NCI-H128 (cell line): Measurements from ENCODE around the gene UBA1.

ENCODE experiments used
- DNase-seq: peaks from one replicate; lab custom pipeline; 2025; ENCODE audit not compliant: unreplicated experiment; lab: John Stamatoyannopoulos, UW

UBA1 gene

DNA sequence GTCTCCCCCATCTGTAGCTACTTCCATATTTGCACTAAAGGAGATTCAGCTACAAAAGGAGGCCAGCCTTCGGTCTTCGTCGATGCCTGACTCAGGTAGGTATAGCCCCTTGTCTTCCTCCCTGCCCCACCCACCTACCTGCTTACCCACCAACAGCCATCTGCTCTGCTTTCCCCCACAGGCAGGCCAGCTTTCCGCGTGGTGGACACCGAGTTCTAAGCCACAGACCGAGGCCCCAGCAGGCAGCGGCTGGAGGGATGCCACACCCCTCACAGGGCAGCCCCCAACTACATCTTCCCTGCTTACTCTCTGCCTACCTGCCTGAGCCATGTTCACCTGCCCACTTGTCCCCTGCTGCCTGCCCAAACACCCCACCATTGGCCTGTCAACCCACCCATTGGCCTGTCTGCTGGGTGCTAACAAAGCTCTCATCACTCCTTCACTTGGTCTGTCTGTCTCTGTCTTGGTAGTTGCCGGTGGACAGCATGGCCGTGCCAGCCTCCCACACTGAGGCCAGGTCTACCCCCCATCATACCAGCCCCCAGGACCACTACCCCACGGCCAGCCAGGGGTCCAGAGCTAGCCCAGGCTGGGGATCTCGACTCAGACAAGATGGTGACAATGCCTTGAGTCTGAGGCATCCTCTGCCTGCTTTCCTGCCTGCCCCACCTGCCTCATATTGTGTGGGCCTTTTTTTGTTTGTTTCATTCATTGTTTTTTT lies 35.1 kb downstream of the UBA1 start:
- DNase-seq: no peak

DNA sequence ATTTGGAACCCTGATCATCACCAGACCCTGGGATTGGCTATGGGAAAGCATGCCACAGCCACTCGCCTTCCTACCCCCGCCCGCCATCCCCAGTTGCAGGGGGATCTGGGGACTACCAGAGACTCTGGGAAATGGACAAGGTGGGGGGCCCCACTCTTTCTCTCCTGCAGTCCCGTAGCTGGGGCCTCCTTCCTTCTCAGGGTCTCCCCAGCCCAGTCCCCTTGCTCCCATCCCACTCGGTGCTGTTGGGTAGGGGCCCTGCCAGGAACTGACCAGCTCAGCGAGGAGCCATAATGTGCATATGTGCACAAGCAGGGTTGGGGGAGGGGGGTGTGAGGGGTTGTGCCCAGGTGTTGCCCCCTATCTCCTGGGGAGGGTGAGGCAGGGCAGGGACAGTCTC lies 35.8 kb downstream of the UBA1 start:
- no peak for DNase-seq

DNA sequence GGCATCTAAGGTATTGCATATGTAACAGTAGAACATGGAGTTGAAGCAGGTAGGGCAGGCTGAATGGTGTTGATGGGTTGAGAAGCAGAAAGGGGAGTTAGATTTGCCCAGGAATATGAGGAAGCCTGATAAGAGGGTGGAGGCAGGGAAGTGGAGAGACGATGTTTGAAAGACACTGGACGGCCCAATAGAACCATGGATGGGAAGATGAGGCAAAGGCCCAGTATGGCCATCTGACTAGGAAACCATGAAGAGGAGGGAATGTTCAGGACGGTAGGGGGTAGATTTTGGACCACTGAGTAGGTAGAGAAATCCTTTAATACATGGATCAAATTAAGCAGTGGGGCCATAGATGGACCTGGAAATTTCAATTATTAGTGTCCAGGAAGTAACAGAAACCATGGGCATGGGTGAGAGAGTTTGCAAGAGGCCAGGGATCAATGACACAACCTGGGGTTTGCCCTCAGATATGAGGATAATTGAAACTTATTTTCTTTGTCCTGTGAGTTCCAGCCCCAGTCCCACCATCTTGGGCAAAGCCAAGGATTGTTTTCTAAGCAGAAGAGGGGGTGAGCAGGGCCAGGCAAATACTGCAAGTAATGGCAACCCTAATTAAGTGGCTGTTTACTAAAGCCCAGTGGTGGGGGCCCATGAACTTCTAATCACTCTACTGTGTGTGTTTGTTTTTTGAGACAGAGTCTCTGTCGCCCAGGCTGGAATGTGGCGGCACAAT lies 36.7 kb downstream of the UBA1 start:
- no peak for DNase-seq

DNA sequence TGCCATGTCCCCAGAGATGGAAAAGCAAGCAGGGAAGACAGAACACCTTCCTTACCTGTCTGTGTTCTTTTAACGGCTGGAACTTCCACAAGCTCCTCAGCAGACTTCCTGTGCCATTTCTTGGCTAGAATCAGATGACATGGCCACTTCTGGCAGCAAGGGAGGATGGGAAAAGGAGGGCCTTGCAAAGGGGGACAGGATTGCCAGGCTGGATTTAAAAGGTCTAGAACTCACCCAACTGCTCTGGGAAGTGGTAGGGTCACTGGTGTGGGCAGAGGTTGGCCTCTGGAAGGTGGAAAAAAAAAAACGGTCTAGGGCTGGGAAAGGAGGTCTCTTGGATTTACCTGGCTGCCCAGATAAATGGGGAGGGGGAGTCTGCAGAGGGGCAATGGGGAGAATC lies 37.5 kb downstream of the UBA1 start:
- no peak for DNase-seq

DNA sequence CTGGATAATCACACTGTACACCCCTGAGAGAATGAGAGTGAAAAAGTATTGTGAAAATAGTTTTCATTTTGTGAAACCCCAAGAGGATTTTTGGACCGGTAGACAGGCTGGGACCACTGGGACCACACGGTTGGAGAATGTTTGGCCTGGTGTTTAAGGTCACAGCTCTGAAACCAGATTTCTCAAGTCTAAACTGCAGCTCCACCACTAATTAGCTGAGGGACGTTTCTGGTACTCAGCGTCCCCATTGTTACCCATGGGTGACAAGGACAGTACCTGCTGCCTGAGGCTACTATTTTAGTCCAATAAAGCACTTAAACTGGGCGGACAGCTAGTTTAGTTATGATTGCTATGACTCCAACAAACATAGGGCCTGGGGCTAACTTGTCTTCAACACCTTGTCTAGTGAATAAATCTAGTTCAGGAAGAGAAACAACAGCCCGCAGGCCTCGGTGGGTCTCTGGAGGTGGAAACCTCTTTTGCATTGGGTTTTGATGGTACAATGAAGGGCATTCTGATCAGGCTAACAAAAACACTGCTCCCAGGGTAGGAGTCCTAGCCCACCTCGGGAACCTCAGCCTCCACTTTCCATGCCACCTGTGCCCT lies 38.7 kb downstream of the UBA1 start:
- no peak for DNase-seq

DNA sequence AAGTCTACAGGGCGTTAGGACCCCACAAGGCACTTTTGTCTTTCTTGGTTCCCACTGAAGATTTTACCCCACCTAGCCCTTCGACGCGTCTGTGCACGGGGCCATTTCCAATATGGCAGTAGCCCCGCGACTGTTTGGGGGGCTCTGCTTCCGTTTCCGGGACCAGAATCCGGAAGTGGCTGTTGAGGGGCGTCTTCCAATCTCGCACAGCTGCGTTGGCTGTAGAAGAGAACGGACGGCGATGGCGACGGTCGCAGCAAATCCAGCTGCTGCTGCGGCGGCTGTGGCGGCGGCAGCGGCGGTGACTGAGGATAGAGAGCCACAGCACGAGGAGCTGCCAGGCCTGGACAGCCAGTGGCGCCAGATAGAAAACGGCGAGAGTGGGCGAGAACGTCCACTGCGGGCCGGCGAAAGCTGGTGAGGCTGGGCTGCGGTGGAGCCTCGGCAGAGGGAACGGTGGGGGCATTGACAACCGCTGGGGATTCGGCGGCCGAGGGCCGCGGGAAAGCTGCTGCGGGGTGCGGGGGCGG lies 39.2 kb downstream of the UBA1 start, which contains the start of gene USP11:
USP11 (plus strand) TSS at position 207 of the 530 bp plus-strand sequence; CDS start at position 242, 35 bp downstream.
- peak; percentile 34 for DNase-seq

DNA sequence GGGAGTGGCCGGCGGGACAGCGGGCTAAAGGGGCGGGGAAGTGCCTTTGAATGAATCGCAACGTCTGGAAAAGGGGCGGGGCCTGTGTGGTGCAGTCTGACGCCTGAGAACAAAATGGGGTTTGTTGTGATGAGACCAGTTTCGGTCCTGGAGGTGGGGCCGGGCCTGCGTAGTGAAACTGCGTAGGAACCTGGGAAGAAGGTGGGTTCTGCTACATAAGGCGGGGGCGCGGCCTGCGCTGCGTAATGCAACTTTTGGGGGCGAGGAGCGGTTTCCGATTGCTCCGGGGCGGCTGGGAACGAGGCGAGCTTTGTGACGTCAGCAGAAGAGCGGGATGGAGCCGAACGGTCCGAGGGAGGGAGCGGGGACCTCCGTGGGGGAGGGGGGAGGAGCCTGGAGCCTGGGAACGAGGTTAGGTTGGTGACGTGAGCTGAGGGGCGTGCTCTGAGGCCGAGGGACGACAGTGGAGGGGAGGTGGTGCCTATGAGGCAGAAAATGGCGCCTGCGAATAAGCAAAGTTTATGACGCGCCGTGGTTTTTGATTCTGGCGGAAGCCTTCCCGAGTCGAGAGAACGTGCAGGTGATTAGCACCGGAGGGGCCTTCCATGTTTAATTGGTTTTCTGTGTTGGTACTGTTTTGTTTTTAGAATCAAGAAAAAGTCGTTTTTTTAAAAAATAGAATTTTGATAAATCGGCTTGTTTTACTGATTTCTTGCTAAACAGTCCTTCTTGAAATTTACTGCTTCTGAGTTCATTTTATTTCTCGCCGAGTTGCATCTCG lies 39.9 kb downstream of the UBA1 start:
- peak; percentile 94 for DNase-seq

DNA sequence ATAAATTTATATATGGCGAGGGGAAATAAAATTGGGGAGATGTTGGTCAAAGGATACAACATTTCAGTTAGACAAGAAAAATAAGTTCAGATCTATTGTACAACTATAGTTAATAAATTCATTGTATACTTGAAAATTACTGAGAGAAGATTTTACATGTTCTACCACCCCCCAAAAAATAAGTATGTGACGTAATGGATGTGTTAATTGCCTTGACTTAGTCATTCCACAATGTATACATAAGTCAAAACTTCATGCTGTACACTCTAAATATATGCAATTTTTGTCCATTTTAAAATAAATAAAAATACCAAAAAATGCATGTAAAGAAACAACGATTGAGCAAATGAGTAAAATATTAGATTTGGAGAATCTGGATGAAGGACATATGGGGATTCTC lies 41.0 kb downstream of the UBA1 start:
- no peak for DNase-seq

DNA sequence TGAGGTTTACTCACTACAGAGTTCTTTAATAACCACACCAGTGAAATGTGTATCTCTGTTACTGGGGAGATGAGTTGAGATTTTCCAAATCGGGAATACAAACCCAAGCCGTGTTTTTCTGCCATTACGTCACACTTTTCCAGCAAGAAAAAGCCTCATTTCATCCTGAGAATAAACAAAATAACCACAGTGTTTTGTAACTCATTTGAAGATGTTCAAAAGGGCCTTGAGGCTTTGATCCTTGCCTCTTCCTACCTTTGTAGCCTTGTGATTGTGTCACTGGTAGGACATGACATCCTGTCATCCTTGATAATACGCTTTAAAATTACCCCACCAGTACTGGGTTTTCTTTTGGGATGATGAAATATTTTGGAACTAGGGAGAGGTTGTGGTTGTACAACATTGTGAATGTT lies 42.1 kb downstream of the UBA1 start:
- DNase-seq: no peak

DNA sequence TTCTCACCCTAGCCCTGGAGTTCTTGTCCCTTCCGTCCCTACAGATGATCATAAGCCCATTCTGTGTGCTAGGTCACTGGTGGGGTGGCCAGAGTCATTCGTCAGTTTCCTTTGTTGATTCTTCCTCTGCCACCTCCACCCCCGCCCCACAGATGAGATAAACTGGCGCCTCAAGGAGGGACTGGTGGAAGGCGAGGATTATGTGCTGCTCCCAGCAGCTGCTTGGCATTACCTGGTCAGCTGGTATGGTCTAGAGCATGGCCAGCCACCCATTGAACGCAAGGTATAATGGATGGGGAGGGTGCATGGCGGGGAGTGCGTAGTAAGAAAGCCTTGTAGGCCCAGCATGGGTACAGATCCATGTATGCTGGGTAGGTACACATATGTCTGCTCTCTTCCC lies 45.6 kb downstream of the UBA1 start:
- DNase-seq: no peak

DNA sequence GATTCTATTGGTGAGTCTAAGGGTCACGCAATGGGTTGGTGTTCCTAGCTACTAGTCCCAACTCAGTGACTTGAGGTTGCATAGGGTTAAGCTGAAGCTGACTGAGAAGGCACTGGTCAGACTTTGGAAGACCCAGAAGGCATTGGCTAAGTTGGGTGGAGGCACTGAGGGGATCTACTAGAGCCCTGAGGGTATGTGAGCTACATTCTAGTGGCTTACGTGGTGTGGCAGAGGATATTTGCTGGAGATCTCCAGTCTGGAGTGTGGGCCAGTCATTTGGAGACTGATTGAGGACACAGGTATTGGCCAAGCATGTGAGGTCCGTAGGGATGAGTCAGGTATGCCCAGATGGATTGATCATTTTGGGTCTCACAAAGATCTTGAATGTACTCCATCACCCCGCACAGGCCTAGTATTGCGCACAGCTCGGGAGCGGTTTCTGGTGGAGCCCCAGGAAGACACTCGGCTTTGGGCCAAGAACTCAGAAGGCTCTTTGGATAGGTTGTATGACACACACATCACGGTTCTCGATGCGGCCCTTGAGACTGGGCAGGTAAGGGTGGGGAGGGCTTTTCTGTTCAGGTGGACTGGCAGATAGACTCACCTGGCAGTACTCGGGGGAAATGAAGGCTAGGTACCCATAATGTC lies 46.4 kb downstream of the UBA1 start:
- no peak for DNase-seq

DNA sequence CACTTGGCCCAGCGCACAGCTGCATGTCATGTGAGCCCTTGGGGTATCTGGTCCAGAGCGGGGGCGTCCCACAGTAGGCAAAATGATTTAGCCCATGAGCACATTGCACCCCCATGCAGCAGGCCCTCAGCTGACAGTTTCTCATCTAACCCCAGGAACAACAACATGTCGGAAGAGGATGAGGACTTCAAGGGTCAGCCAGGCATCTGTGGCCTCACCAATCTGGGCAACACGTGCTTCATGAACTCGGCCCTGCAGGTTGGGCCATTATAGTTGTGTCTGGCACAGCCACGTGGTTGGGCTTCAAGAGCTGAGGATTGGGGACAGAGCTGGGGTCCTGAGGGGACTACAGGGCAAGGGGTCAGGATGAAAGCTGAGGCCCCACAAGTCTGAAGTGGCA lies 47.0 kb downstream of the UBA1 start:
- DNase-seq: no peak

DNA sequence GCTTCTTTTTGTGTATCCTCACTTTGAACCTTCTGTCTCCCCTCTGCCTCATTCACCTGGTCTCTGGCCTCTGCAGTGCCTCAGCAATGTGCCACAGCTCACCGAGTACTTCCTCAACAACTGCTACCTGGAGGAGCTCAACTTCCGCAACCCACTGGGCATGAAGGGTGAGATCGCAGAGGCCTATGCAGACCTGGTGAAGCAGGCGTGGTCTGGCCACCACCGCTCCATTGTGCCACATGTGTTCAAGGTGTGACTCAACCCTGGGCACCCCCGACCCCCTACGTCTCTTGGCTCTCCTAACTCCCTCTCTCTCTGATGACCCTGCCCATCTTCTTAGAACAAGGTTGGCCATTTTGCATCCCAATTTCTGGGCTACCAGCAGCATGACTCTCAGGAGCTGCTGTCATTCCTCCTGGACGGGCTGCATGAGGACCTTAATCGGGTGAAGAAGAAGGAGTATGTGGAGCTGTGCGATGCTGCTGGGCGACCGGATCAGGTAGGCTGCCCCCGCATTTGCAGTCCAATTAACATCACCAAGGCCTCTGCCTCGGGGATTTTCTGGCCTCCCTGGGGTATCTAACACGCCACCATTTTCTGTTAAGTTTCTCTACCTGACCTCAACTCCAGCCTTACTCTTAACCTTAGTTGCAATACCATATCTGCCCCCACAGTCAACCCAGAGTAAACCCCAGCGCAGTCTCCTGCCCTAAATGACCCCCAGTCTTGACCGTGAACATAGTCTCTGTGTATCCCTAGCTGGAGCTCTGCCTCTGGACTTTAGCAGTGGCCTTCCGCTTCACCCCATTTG lies 47.8 kb downstream of the UBA1 start:
- DNase-seq: no peak

DNA sequence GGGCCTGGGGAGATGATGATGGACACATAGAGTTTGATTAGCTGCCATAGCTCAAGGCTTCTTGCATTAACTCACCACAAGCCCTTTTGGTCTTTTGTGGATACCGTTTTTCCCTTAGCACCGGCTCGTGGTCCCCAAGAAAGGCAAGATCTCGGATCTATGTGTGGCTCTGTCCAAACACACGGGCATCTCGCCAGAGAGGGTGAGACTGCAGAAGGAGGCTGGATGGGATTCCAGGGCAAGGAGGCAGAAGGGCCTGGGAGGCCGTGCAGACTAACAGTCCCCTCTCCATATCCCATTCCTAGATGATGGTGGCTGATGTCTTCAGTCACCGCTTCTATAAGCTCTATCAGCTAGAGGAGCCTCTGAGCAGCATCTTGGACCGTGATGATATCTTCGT lies 48.7 kb downstream of the UBA1 start:
- no peak for DNase-seq

DNA sequence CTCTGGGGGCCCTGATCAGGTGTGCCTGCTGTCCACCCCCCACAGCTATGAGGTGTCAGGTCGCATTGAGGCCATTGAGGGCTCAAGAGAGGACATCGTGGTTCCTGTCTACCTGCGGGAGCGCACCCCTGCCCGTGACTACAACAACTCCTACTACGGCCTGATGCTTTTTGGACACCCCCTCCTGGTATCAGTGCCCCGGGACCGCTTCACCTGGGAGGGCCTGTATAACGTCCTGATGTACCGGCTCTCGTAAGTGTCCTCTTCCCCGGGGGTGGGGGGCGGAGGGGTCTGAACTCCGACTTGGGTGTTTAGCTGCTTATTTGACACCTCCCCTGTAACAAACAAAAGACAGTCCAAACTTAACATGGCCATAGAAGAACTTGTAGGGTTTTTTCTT lies 49.7 kb downstream of the UBA1 start:
- DNase-seq: no peak

DNA sequence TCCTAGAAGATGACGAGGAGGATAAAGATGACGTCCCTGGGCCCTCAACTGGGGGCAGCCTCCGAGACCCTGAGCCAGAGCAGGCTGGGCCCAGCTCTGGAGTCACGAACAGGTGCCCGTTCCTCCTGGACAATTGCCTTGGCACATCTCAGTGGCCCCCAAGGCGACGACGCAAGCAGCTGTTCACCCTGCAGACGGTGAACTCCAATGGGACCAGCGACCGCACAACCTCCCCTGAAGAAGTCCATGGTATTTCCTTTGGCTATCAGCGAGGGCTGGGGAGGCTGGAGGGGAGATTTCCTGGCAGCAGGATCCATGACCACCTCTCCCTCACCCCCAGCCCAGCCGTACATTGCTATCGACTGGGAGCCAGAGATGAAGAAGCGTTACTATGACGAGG lies 51.0 kb downstream of the UBA1 start:
- DNase-seq: no peak

DNA sequence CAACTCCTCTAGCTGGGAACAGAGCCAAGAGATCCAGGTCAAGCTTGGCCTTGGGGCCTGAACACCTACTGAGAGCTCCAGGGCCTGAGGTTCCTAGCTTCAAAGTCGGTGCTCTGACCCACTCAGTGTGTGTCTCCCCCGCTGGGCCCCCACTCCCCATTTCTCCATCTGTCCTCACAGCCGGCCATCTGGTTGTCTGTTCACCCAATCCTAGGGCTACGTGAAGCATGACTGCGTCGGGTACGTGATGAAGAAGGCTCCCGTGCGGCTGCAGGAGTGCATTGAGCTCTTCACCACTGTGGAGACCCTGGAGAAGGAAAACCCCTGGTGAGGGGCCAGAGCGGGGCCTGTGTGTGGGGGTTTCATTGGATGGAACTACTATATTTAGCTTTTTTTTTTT lies 51.5 kb downstream of the UBA1 start:
- DNase-seq: no peak

DNA sequence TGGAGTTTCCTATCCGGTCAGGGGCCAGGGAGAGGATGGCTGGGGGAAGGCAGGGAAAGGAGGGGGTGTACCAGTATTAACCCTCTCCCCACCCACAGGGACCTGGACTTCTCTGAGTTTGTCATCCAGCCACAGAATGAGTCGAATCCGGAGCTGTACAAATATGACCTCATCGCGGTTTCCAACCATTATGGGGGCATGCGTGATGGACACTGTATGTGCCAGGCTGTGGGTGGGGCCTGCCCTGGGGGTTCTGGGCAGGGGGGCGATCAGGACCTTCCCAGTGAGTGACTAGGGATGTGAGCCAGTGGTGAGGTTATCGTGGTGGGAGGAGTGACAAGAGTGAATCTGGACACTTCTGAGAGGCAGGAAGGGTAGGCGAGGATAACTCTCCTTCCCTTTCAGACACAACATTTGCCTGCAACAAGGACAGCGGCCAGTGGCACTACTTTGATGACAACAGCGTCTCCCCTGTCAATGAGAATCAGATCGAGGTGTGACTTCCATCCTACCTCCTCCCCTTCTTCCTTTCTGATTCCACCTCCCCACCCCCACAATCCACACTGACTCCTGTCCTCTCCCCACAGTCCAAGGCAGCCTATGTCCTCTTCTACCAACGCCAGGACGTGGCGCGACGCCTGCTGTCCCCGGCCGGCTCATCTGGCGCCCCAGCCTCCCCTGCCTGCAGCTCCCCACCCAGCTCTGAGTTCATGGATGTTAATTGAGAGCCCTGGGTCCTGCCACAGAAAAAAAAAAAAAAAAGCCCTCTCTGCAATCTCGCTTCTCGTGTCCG lies 53.8 kb downstream of the UBA1 start:
- DNase-seq: no peak

DNA sequence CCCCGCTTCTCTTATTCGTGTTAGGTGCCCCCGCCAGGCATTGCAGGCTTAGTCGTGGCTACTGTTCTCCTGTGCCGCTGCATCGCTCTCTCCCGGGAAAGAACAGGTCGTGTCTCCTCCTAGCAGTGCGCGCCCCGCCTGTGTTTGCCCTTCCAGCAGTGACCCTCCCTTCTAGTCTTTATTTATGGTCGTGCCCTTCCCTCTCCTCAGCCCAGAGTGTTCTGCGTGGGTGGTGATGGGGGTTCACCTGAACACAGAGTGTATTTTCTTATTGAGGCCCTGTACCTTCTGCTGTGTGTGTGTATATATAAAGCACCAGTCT lies 54.3 kb downstream of the UBA1 start:
- no peak for DNase-seq
